Epithelial cell of proximal tubule (primary cell): ENCODE data around the gene PDLIM7. TPM values are rescaled to one million over a fixed set of nuclear protein-coding genes. Genes with fewer than 3 reads are reported as not detected.

Experiments
- DNase-seq: peaks from one replicate; pipeline ENCODE4 v3.0.0-alpha.2; 2011; ENCODE audit warnings: low read depth
- H3K4me3 ChIP-seq: 2 replicates; pipeline ENCODE4 v1.5.1; 2011; ENCODE audit warnings: low read depth, mild to moderate bottlenecking, low read length
- total RNA-seq: library from RNA; depleted of rRNA; stranded (reverse); fragments of >200 nt; gene quantifications from 2 replicates; pipeline ENCODE4 v1.2.3, GENCODE V29; 2015
- TF ChIP-seq, protein P1 (sequence below): conservative IDR thresholded peaks from 2 replicates; pipeline ENCODE4 v1.5.1; 2012; ENCODE audit warnings: low read depth, mild to moderate bottlenecking, low read length

Gene PDLIM7
- total RNA-seq, 1 donor from 2014 or later: 286 TPM

DNA sequence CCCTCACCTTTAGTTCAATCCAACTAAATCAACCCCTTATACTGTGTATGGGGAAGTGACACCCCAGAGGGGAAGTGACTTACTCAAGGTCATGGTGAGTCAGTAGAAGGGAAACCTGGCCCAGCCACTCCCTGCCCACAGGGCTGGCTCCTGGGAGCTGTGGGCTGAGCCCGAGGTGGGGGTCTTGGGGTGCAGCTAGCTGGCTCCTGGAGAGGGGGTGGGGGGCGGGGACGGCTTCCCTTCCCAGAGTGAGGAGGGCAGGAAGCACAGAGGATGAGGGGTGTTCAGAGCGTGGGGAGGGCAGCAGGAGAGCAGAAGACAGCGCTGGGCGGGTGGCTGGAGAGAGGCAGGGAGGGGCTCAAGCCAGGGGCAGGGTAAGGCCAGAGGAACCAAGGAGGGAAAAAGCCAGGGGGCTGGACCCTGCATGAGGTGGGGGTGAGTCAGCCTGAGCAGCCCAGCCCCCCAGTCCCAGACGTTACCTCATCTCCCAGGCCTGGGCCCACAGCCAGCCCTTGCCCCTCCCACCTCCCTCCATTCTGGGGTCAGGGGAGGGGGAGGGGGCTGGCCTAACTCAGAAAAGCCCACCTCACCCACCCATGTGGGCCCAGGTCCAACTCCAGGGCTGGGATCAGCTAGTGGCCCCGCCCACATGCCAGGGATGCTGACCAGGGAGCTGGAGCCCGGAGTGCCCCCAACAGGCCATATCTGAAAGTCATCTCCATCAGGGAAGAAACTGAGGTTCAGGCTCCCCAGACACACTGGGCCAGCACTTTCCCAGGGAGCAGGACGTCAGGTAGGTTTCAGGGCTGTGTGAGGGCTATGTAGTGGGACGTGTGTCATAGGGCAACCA is 2.8 kb downstream of the PDLIM7 start:
- peak overlapping the region; percentile 10 for H3K4me3 ChIP-seq
- no peak for DNase-seq
- TF ChIP-seq, protein P1, sequence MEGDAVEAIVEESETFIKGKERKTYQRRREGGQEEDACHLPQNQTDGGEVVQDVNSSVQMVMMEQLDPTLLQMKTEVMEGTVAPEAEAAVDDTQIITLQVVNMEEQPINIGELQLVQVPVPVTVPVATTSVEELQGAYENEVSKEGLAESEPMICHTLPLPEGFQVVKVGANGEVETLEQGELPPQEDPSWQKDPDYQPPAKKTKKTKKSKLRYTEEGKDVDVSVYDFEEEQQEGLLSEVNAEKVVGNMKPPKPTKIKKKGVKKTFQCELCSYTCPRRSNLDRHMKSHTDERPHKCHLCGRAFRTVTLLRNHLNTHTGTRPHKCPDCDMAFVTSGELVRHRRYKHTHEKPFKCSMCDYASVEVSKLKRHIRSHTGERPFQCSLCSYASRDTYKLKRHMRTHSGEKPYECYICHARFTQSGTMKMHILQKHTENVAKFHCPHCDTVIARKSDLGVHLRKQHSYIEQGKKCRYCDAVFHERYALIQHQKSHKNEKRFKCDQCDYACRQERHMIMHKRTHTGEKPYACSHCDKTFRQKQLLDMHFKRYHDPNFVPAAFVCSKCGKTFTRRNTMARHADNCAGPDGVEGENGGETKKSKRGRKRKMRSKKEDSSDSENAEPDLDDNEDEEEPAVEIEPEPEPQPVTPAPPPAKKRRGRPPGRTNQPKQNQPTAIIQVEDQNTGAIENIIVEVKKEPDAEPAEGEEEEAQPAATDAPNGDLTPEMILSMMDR: peak; percentile 49

DNA sequence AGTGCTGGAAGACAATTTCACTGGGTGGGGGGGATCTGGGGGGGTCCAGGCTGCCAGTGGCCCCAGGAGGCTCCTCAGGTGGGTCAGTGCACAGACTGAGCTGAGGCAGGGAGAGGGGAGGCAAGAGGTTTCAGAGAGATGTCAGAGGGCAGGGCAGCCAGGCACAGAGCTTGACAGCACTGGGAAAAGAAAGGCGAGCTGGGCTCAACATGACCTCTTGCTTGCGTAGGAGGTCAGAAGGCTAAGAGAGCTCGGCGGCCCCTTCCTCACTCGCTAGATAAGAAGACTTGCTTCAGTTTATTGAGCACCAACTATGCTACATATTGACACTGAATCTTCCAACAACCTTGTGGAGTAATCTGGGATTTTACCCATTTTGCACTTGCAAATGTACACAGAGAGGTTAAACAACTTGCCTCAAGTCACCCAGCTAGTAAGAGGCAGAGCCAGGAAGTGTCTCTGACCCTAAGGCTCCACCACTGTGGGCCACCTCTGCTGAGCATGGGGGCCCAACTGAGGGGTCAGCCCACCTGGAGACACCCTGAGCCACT is 3.5 kb downstream of the PDLIM7 start:
- no peak for DNase-seq
- TF ChIP-seq, protein P1: no peak
- peak overlapping the region; percentile 10 for H3K4me3 ChIP-seq

DNA sequence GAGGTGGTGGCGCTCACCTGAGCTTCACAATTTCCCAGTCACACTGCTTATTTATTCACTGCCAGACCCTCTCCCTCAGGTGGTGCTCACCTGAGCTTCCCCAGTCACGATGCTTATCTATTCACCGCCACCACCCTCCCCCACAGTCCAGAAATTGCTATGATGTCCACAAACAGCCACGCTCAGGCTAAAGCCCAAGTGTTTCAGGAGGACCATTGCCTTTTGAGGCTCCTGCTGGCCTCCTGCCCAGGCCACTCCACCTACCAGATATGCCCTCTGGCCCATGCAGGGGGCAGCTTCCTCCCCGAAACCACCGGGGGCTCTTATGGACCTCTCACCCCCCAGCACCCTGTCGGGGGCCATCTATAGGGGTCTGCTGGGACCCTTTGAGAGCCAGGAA is 4.6 kb downstream of the PDLIM7 start:
- DNase-seq: no peak
- TF ChIP-seq, protein P1: no peak
- H3K4me3 ChIP-seq: no peak overlapping the region

DNA sequence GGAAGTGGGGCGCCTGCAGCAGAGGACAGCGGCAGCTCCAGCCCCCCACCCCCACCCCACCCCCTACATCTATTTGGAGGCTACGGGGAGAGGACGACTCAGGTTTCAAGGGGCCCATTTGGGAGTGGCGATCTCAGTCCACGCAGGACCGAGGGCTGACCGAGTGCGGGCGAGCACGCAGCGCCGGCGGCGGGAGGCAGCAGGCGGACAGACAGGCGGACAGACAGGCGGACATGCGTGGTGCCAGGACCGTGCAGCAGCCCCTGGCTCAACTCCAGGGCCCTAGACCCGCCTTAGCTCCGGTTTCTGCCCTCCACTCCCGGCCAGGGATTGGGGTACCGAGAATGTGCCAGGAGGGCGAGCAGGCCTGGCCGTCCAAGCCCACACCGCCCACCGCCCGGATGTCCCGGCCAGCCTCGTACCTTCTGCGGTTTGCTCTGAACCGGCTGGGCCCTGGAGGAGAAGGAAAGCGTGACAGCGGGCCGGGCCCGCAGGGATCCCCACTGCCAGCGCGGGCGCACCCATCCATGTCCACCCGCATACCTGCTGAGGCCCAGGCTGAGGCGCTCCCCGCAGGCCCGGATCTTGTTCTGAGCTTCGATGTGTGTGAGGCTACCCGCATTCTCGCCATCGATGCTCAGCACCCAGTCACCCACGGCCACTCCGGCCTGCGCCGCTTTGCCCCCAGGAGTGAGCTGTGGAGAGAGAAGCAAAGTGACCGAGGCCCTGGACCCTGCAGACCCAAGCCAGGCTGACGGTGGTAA is 5.2 kb downstream of the PDLIM7 start:
- DNase-seq: no peak
- no peak overlapping the region for H3K4me3 ChIP-seq
- TF ChIP-seq, protein P1: no peak

GRCh38 chr5:177491429-177491945 is 5.9 kb downstream of the PDLIM7 start:
- no peak overlapping the region for H3K4me3 ChIP-seq
- DNase-seq: no peak
- TF ChIP-seq, protein P1: peak; percentile 53

GRCh38 chr5:177490992-177491391 is 6.4 kb downstream of the PDLIM7 start:
- no peak overlapping the region for H3K4me3 ChIP-seq
- no peak for DNase-seq
- TF ChIP-seq, protein P1: no peak
